ACC112 (cell line): Measurements from ENCODE around the gene C19orf81.

ENCODE experiments used
- H2AFZ ChIP-seq: fragments of 200-600 bp; sonication (generic); one replicate; pipeline ENCODE4 v1.6.0; 2017; ENCODE audit warnings: antibody characterized with exemption, low read length; ENCODE audit not compliant: unreplicated experiment
- H3K27ac ChIP-seq: fragments of 200-600 bp; sonication (generic); 2 replicates; pipeline ENCODE4 v1.5.1; 2014; ENCODE audit warnings: low read depth, mild to moderate bottlenecking, antibody characterized with exemption, low read length, moderate library complexity
- H3K27me3 ChIP-seq: fragments of 200-600 bp; sonication (generic); 2 replicates; pipeline ENCODE4 v1.6.1; 2014; ENCODE audit warnings: mild to moderate bottlenecking, antibody characterized with exemption, low read length, moderate library complexity, mixed read lengths; ENCODE audit not compliant: insufficient read depth
- H3K36me3 ChIP-seq: fragments of 200-600 bp; sonication (generic); 2 replicates; pipeline ENCODE4 v1.6.1; 2016; ENCODE audit warnings: mild to moderate bottlenecking, antibody characterized with exemption, low read length, moderate library complexity, mixed read lengths; ENCODE audit not compliant: insufficient read depth
- H3K4me1 ChIP-seq: fragments of 200-600 bp; sonication (generic); one replicate; pipeline ENCODE4 v1.6.1; 2016; ENCODE audit warnings: low read length, mixed read lengths; ENCODE audit not compliant: insufficient read depth, unreplicated experiment, control insufficient read depth
- H3K4me3 ChIP-seq: fragments of 200-600 bp; sonication (generic); 2 replicates; pipeline ENCODE4 v1.5.1; 2014; ENCODE audit warnings: mild to moderate bottlenecking, low read depth, low read length
- H3K79me2 ChIP-seq: fragments of 200-600 bp; sonication (generic); one replicate; pipeline ENCODE4 v1.6.0; 2016; ENCODE audit warnings: low read length; ENCODE audit not compliant: control insufficient read depth, unreplicated experiment, insufficient read depth

C19orf81 gene

GRCh38 chr19:50659318-50660087 lies 10.3 kb downstream of the C19orf81 start:
- Histone ChIP-seq H3K4me1 (no peaks in the 10 kb centered on the region), H3K27me3 (peaks cover 16% of the 10 kb centered on the region; the same call in 1 of the 2 replicates), H2AFZ (no peak overlapping the region), H3K79me2 (no peaks in the 10 kb centered on the region), H3K4me3 (peak overlapping the region; percentile 77), H3K27ac (no peak overlapping the region), H3K36me3 (no peaks in the 10 kb centered on the region)

- Histone ChIP-seq H3K79me2 (no peaks in the 10 kb centered on the region), H3K27me3 (peaks cover 11% of the 10 kb centered on the region; the same call in 1 of the 2 replicates), H3K4me1 (no peaks in the 10 kb centered on the region), H3K36me3 (no peaks in the 10 kb centered on the region), H2AFZ (no peak overlapping the region), H3K27ac (no peak overlapping the region), H3K4me3 (no peak overlapping the region)
Observed at GRCh38 chr19:50660088-50660366, 10.8 kb downstream of the C19orf81 start.

GRCh38 chr19:50661023-50661422 lies 11.8 kb downstream of the C19orf81 start:
- Histone ChIP-seq H3K27me3 (peaks cover 10% of the 10 kb centered on the region; the same call in 1 of the 2 replicates), H3K4me3 (no peak overlapping the region), H3K79me2 (no peaks in the 10 kb centered on the region), H2AFZ (no peak overlapping the region), H3K36me3 (no peaks in the 10 kb centered on the region), H3K27ac (no peak overlapping the region), H3K4me1 (no peaks in the 10 kb centered on the region)

GRCh38 chr19:50661766-50662650 lies 12.8 kb downstream of the C19orf81 start:
- Histone ChIP-seq H3K27ac (no peak overlapping the region), H2AFZ (no peak overlapping the region), H3K79me2 (no peaks in the 10 kb centered on the region), H3K27me3 (peaks cover 20% of the 10 kb centered on the region), H3K4me3 (no peak overlapping the region), H3K4me1 (no peaks in the 10 kb centered on the region), H3K36me3 (no peaks in the 10 kb centered on the region)

DNA sequence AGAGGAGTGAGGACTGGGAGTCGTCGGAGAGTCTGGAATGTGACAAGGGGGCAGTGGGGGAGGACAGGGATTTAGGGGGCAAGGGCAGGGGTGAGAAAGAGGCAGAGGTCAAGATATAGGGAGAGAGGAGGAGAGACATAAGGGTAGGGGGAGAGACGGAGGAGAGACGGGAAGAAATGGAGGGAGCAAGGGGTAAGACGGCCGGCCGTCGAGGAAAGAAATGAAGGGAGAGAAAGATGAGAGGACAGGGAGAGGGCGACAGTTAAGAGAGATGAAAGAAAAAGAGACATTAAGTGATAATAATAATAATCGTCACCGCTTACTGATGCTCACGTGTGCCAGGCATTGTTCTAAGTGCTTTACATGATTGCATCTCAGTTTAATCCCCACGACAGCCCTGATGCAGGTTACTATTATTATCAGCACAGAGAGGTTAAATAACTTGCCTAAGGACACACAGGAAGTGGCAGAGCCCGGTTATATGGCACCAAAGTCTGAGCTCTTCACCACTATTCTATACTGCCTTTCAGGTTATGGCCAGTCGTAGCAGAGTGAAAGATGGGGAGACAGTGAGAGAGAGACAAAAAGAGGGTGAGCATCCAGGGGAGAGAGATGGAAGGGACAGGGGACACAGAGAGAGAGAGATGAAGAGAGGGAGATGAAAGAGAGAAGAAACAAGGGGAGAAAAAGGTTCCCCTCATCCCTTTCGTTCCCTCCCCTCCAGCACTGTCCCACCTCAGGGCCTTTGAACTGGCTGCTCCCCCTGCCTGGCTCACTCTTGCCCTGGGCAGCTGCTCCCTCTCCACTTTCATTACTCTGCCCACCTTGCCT lies 13.6 kb downstream of the C19orf81 start:
- Histone ChIP-seq H3K27me3 (peaks cover 28% of the 10 kb centered on the region), H3K4me1 (no peaks in the 10 kb centered on the region), H2AFZ (no peak overlapping the region), H3K27ac (no peak overlapping the region), H3K36me3 (no peaks in the 10 kb centered on the region), H3K79me2 (no peaks in the 10 kb centered on the region), H3K4me3 (no peak overlapping the region)

- no peak overlapping the region for H3K27ac ChIP-seq
- H3K4me1 ChIP-seq: no peaks in the 10 kb centered on the region
- peaks cover 34% of the 10 kb centered on the region for H3K27me3 ChIP-seq
- H2AFZ ChIP-seq: no peak overlapping the region
- no peaks in the 10 kb centered on the region for H3K79me2 ChIP-seq
- H3K36me3 ChIP-seq: no peaks in the 10 kb centered on the region
- no peak overlapping the region for H3K4me3 ChIP-seq
Observed at GRCh38 chr19:50663482-50663790, 14.2 kb downstream of the C19orf81 start.

DNA sequence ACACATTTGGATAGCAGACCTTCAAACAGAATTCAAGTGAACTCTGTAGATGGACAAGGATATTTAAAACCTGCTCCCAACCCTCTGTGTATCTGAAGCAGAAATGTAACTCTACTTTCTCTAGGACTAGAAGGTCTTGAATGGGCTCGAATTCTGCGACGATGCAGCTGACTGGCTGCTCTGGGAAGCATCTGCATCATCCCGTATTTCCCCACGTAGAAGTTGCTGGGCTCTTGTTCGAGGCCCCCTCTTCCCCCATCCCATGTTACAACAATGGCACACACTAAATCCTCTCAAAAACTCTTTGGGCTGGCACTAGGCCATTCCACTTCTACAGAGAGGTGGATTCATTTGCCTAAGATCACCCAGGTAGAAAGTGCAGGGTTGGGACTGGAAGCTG lies 15.0 kb downstream of the C19orf81 start:
- no peaks in the 10 kb centered on the region for H3K36me3 ChIP-seq
- no peak overlapping the region for H2AFZ ChIP-seq

GRCh38 chr19:50666346-50667176 lies 17.3 kb downstream of the C19orf81 start:
- Histone ChIP-seq H2AFZ (no peak overlapping the region), H3K4me3 (no peak overlapping the region), H3K4me1 (no peaks in the 10 kb centered on the region), H3K27me3 (peaks cover 33% of the 10 kb centered on the region), H3K79me2 (no peaks in the 10 kb centered on the region), H3K36me3 (no peaks in the 10 kb centered on the region), H3K27ac (no peak overlapping the region)

More for the DNA sequence above, 15.0 kb downstream of the C19orf81 start:
- Histone ChIP-seq H3K4me3 (no peak overlapping the region), H3K27ac (no peak overlapping the region), H3K4me1 (no peaks in the 10 kb centered on the region), H3K79me2 (no peaks in the 10 kb centered on the region), H3K27me3 (peaks cover 38% of the 10 kb centered on the region)

DNA sequence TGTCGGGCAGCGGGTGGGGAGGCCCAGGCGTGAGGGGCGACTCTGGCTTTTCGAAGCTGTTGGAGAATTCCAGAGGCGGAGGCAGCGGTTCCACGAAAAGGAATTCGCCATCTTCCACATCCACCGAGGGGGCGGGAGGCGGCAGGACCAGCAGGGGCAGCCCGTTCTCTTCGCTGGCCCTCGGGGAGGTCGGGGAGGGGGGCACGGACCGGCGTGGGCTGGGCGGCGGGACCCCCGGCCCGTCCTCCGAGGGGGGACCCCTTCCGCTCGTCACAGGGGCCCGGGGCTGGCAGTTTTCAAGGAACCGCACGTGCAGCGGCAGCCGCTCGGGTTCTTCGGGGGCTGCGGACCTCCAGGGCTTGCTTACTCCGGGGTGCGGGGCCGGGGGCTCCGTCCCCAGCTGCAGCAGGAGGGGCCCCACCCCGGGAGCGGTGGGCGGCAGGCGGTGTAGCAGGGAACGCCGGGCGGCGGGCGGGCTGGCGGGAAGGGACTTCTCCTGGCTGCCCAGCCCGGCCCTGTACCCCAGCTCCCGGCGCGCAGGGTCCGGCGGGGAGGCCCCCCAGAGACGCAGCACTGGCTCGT lies 18.0 kb downstream of the C19orf81 start:
- Histone ChIP-seq H2AFZ (no peak overlapping the region), H3K27ac (no peak overlapping the region), H3K36me3 (no peaks in the 10 kb centered on the region), H3K79me2 (no peaks in the 10 kb centered on the region), H3K4me3 (no peak overlapping the region), H3K27me3 (peaks cover 36% of the 10 kb centered on the region), H3K4me1 (no peaks in the 10 kb centered on the region)
